ENCODE measurements around the gene KDM6A.

- TF ChIP-seq, protein P1, sequence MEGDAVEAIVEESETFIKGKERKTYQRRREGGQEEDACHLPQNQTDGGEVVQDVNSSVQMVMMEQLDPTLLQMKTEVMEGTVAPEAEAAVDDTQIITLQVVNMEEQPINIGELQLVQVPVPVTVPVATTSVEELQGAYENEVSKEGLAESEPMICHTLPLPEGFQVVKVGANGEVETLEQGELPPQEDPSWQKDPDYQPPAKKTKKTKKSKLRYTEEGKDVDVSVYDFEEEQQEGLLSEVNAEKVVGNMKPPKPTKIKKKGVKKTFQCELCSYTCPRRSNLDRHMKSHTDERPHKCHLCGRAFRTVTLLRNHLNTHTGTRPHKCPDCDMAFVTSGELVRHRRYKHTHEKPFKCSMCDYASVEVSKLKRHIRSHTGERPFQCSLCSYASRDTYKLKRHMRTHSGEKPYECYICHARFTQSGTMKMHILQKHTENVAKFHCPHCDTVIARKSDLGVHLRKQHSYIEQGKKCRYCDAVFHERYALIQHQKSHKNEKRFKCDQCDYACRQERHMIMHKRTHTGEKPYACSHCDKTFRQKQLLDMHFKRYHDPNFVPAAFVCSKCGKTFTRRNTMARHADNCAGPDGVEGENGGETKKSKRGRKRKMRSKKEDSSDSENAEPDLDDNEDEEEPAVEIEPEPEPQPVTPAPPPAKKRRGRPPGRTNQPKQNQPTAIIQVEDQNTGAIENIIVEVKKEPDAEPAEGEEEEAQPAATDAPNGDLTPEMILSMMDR (IDR thresholded peaks at IDR 0.05; ENCODE audit: extremely low read depth in 1 of 2, insufficient read depth in 1 of 2, low read depth in 1 of 2, low read length in 2 of 2), result no peak
- TF ChIP-seq MAX (IDR thresholded peaks at IDR 0.05; ENCODE audit: insufficient read depth, insufficient read length), result no peak
- TF ChIP-seq FOS (IDR thresholded peaks at IDR 0.05; ENCODE audit: borderline replicate concordance, insufficient read depth, low read length), result no peak
- no peak for TF ChIP-seq JUN (IDR thresholded peaks at IDR 0.05; ENCODE audit: borderline replicate concordance, insufficient read depth, insufficient read length, low read depth)
These were observed 173.4 kb downstream of the KDM6A start for GRCh38 chrX:45046417-45046816.
